Erythroblast (primary cell): ENCODE results near the gene NUMBL.
"Not testable (repeated sequence)": the region's sequence is repeated elsewhere in the genome, so short reads cannot be mapped to it uniquely, and the experiment has no call there.

Source experiments
- DNase-seq, 2 experiments: peaks; one replicate each; lab custom pipeline; 2025; lab: John Stamatoyannopoulos, UW
- GATA1 ChIP-seq: IDR thresholded peaks from 2 replicates; pipeline ENCODE4 v1.6.1; 2011; ENCODE audit warnings: low read depth, mild to moderate bottlenecking, control low read depth, low read length, moderate library complexity
- POLR2A ChIP-seq: IDR thresholded peaks from 2 replicates; pipeline ENCODE4 v1.6.1; 2011; ENCODE audit warnings: mild to moderate bottlenecking, low read length

The NUMBL gene

GRCh38 chr19:40650749-40651305 lies 39.6 kb downstream of the NUMBL start:
- no peak for DNase-seq
- TF ChIP-seq POLR2A (no peak), GATA1 (no peak)

GRCh38 chr19:40649903-40650675 lies 40.4 kb downstream of the NUMBL start:
- DNase-seq, result not testable (repeated sequence)

- TF ChIP-seq POLR2A (no peak), GATA1 (no peak)
- DNase-seq, result no peak
Measured at GRCh38 chr19:40646743-40647254, 43.7 kb downstream of the NUMBL start.

- TF ChIP-seq GATA1 (no peak), POLR2A (no peak)
- no peak for DNase-seq
Measured at GRCh38 chr19:40642757-40643305, 47.6 kb downstream of the NUMBL start.

GRCh38 chr19:40642051-40642706 lies 48.3 kb downstream of the NUMBL start:
- TF ChIP-seq POLR2A (no peak), GATA1 (no peak)

GRCh38 chr19:40641281-40641680 lies 49.2 kb downstream of the NUMBL start:
- TF ChIP-seq GATA1, result no peak
- TF ChIP-seq POLR2A, result no peak

More at GRCh38 chr19:40642051-40642706, 48.3 kb downstream of the NUMBL start:
- no peak for DNase-seq

GRCh38 chr19:40640744-40641143 lies 49.7 kb downstream of the NUMBL start:
- TF ChIP-seq GATA1 (no peak), POLR2A (no peak)

More at GRCh38 chr19:40641281-40641680, 49.2 kb downstream of the NUMBL start:
- no peak for DNase-seq

GRCh38 chr19:40639638-40639982 lies 50.8 kb downstream of the NUMBL start:
- TF ChIP-seq GATA1 (no peak), POLR2A (no peak)
- DNase-seq, result no peak

More at GRCh38 chr19:40640744-40641143, 49.7 kb downstream of the NUMBL start:
- no peak for DNase-seq

- TF ChIP-seq POLR2A (no peak), GATA1 (no peak)
- no peak for DNase-seq
Measured at GRCh38 chr19:40638327-40638726, 52.1 kb downstream of the NUMBL start.

- TF ChIP-seq GATA1, result no peak
- no peak for TF ChIP-seq POLR2A
- no peak for DNase-seq
Measured at GRCh38 chr19:40633207-40633606, 57.2 kb downstream of the NUMBL start.

- no peak for TF ChIP-seq GATA1
- TF ChIP-seq POLR2A, result no peak
- no peak for DNase-seq
Measured at GRCh38 chr19:40632311-40633036, 58.0 kb downstream of the NUMBL start.

GRCh38 chr19:40630571-40631160 lies 59.8 kb downstream of the NUMBL start:
- TF ChIP-seq GATA1 (no peak), POLR2A (no peak)

GRCh38 chr19:40629346-40629745 lies 61.1 kb downstream of the NUMBL start:
- TF ChIP-seq GATA1, result no peak
- no peak for TF ChIP-seq POLR2A
- DNase-seq, result no peak

More at GRCh38 chr19:40630571-40631160, 59.8 kb downstream of the NUMBL start:
- no peak for DNase-seq
